Loucy (cell line): ENCODE results near the gene ACER2.

Experiments used
- H2AFZ ChIP-seq: fragments of 200-600 bp; sonication (generic); 2 replicates; pipeline ENCODE4 v1.6.0; 2016; ENCODE audit warnings: antibody characterized with exemption, mild to moderate bottlenecking, low read length, moderate library complexity
- H3F3A ChIP-seq: fragments of 200-600 bp; 2 replicates; pipeline ENCODE4 v1.6.0; 2016; ENCODE audit warnings: antibody characterized with exemption, low read depth, mild to moderate bottlenecking
- H3K27me3 ChIP-seq: fragments of 200-600 bp; sonication (generic); 2 replicates; pipeline ENCODE4 v1.6.1; 2014; ENCODE audit warnings: low read length, mild to moderate bottlenecking; ENCODE audit not compliant: insufficient read depth, poor library complexity, severe bottlenecking
- H3K36me3 ChIP-seq: fragments of 200-600 bp; sonication (generic); 2 replicates; pipeline ENCODE4 v1.6.1; 2016; ENCODE audit warnings: low read length; ENCODE audit not compliant: insufficient read depth
- H3K4me1 ChIP-seq: fragments of 200-600 bp; sonication (generic); 2 replicates; pipeline ENCODE4 v1.5.1; 2014; ENCODE audit warnings: low read length, mild to moderate bottlenecking; ENCODE audit not compliant: insufficient read depth, poor library complexity, severe bottlenecking
- H3K4me2 ChIP-seq: fragments of 200-600 bp; sonication (generic); 2 replicates; pipeline ENCODE4 v1.6.0; 2014; ENCODE audit warnings: antibody characterized with exemption, low read length, low read depth, mild to moderate bottlenecking; ENCODE audit not compliant: poor library complexity, severe bottlenecking
- H3K4me3 ChIP-seq: fragments of 200-600 bp; sonication (generic); 2 replicates; pipeline ENCODE4 v1.5.1; 2014; ENCODE audit warnings: low read length, mild to moderate bottlenecking, mixed read lengths; ENCODE audit not compliant: poor library complexity, severe bottlenecking
- H3K79me2 ChIP-seq: fragments of 200-600 bp; sonication (generic); 2 replicates; pipeline ENCODE4 v1.6.1; 2014; ENCODE audit warnings: low read length; ENCODE audit not compliant: insufficient read depth
- H3K9ac ChIP-seq: fragments of 200-600 bp; sonication (generic); 2 replicates; pipeline ENCODE4 v1.6.0; 2014; ENCODE audit warnings: mild to moderate bottlenecking, low read depth, low read length, moderate library complexity; ENCODE audit not compliant: poor library complexity, severe bottlenecking
- H3K9me2 ChIP-seq: fragments of 200-600 bp; sonication (generic); replicated peaks from 2 replicates; pipeline ENCODE4 v1.6.1; 2016; ENCODE audit warnings: low read depth, low read length, mixed read lengths
- H3K9me3 ChIP-seq: fragments of 200-600 bp; sonication (generic); 2 replicates; pipeline ENCODE4 v1.6.1; 2014; ENCODE audit warnings: mild to moderate bottlenecking, antibody characterized with exemption, low read length, low read depth; ENCODE audit not compliant: insufficient read depth
- H4K20me1 ChIP-seq: fragments of 200-600 bp; sonication (generic); 2 replicates; pipeline ENCODE4 v1.6.0; 2014; ENCODE audit warnings: antibody characterized with exemption, low read length, mild to moderate bottlenecking; ENCODE audit not compliant: insufficient read depth, poor library complexity, severe bottlenecking
- EZH2phosphoT487 ChIP-seq: fragments of 200-600 bp; IDR thresholded peaks from 2 replicates; pipeline ENCODE4 v1.6.1; 2018; ENCODE audit warnings: antibody characterized with exemption, mild to moderate bottlenecking, moderate library complexity, borderline replicate concordance
- TF ChIP-seq, protein P1 (sequence below): fragments of 200-600 bp; sonication (generic); conservative IDR thresholded peaks from 2 replicates; pipeline ENCODE4 v1.5.1; 2014; ENCODE audit warnings: mild to moderate bottlenecking, antibody characterized with exemption, low read length

Gene ACER2

GRCh38 chr9:19497276-19497675, 88.5 kb downstream of the ACER2 start:
- no peaks in the 10 kb centered on the region for H3K27me3 ChIP-seq
- H3K9ac ChIP-seq = no peak overlapping the region
- TF ChIP-seq, protein P1, sequence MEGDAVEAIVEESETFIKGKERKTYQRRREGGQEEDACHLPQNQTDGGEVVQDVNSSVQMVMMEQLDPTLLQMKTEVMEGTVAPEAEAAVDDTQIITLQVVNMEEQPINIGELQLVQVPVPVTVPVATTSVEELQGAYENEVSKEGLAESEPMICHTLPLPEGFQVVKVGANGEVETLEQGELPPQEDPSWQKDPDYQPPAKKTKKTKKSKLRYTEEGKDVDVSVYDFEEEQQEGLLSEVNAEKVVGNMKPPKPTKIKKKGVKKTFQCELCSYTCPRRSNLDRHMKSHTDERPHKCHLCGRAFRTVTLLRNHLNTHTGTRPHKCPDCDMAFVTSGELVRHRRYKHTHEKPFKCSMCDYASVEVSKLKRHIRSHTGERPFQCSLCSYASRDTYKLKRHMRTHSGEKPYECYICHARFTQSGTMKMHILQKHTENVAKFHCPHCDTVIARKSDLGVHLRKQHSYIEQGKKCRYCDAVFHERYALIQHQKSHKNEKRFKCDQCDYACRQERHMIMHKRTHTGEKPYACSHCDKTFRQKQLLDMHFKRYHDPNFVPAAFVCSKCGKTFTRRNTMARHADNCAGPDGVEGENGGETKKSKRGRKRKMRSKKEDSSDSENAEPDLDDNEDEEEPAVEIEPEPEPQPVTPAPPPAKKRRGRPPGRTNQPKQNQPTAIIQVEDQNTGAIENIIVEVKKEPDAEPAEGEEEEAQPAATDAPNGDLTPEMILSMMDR = no peak
- no peak for TF ChIP-seq EZH2phosphoT487
- H3K9me2 ChIP-seq = no peaks in the 10 kb centered on the region
- H3F3A ChIP-seq = no peaks in the 10 kb centered on the region
- H2AFZ ChIP-seq = no peak overlapping the region
- no peak overlapping the region for H3K4me2 ChIP-seq
- no peaks in the 10 kb centered on the region for H3K9me3 ChIP-seq
- H3K79me2 ChIP-seq = no peaks in the 10 kb centered on the region
- no peaks in the 10 kb centered on the region for H4K20me1 ChIP-seq
- H3K4me3 ChIP-seq = no peak overlapping the region
- no peaks in the 10 kb centered on the region for H3K36me3 ChIP-seq
- peaks cover 4% of the 10 kb centered on the region for H3K4me1 ChIP-seq

GRCh38 chr9:19498015-19498414, 89.2 kb downstream of the ACER2 start:
- Histone ChIP-seq H3F3A (no peaks in the 10 kb centered on the region), H3K9me3 (no peaks in the 10 kb centered on the region), H3K4me3 (no peak overlapping the region), H3K4me1 (peaks cover 4% of the 10 kb centered on the region), H3K9me2 (no peaks in the 10 kb centered on the region), H4K20me1 (no peaks in the 10 kb centered on the region), H2AFZ (no peak overlapping the region), H3K4me2 (no peak overlapping the region), H3K9ac (no peak overlapping the region), H3K36me3 (no peaks in the 10 kb centered on the region), H3K79me2 (no peaks in the 10 kb centered on the region), H3K27me3 (no peaks in the 10 kb centered on the region)
- TF ChIP-seq, protein P1 = no peak
- no peak for TF ChIP-seq EZH2phosphoT487
